ENCODE data around the gene AGBL1.

AGBL1 gene

DNA sequence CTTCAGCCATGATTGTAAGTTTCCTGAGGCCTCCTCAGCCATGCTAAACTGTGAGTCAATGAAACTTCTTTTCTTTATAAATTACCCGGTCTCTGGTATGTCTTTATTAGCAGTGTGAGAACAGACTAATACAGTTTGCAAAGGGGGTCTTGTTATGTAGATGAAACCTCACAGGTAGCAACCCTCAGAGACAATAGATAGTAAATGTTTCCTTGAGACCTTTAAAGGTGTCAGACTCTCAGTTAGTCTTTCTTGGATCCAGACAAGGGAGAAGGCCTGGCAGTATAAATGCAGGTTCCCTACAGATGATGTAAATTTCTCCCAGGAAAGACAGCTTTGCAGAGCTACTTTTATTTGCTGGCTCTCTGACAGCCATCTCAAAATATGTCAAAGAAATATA, 510.8 kb downstream of the AGBL1 start:
- DNase-seq (ENCODE audit: low read depth in 2 of 2): no peak

DNA sequence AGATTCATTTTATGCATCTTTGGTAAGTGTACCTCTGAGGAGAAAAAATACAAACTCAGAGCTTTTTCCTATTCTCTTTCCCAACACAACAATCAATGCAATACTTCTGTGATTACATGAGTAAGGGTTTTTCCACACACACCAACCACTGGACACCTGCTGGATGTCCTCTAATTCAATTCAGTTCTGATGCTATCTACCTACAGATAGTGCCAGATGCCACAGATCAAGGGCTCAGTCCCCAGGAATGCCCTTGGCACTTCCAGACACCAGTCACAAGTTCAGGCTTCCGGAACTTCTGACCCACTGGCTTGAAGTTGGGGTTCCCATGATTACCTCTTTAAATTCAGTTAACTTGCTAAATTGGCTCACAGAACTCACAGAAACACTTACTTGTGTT, 511.5 kb downstream of the AGBL1 start:
- no peak for DNase-seq (ENCODE audit: low read depth in 2 of 2)

DNA sequence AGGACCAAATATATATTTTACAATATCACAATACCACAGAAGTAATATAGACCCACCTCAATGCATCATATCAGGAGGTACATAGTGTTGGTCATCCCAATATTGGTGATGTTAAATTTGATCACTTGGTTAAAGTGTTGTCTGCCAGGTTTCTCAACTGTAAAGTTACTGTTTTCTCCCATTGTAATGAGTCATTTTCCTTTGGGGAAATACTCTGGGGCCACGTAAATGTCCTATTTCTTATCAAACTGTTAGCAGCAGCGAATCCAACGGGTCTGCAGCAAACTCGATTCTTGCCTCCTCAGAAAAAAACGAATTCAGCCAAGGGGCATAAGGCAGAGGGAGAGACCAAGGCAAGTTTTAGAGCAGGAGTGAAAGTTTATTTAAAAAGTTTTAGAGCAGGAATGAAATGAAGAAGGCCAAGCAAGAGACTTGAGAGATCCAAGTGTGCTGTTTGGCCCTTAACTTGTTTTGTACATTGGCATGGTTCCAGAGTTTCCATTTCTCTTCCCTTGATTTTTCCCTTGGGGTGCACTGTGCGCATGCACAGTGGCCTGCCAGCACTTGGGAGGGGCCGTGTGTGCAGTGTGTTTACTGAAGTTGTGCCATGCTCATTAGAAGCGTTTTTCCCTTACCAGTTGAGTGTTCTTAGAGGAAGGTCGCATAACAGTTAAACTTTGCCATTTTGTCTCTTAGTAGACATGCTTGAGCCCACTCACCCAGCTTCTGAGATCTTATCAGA, 512.5 kb downstream of the AGBL1 start:
- DNase-seq (ENCODE audit: low read depth in 2 of 2): no peak

DNA sequence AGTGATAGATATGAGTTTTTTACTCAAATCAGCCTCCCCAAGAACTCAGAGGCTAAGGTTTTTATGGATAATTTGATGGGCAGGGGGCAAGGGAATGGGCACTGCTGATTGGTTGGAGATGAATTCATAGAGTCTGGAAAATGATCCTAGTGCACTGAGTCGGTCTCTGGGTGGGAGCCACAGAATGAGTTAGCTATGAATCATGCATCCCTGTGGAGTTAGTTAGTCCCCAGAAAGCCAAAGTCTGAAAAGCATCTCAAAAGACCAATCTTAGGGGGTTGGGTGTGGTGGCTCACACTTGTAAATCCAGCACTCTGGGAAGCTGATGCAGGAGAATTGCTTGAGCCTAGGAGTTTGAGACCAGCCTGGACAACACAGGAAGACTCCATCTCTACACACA, 516.1 kb downstream of the AGBL1 start:
- no peak for DNase-seq (ENCODE audit: low read depth in 2 of 2)

DNA sequence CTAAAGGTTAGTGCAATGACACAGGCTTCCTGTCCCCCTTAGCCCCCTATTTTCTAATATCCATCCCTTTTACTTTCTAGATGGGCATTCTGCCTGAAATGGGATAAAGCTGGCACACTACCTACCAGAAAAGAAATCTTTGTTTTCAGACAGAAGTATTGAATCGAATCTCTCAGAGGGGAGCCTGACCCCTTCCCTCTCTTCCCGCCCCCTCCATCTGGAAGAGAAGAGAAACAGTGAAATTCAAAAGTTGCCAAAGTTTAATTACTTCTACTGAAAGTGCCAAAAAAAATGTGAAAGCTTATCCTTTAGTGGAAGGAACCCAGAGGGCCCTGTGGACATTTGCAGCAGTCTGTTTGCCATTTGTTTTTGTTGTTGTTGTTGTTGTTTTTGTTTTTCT, 523.8 kb downstream of the AGBL1 start:
- DNase-seq (ENCODE audit: low read depth in 2 of 2): no peak

DNA sequence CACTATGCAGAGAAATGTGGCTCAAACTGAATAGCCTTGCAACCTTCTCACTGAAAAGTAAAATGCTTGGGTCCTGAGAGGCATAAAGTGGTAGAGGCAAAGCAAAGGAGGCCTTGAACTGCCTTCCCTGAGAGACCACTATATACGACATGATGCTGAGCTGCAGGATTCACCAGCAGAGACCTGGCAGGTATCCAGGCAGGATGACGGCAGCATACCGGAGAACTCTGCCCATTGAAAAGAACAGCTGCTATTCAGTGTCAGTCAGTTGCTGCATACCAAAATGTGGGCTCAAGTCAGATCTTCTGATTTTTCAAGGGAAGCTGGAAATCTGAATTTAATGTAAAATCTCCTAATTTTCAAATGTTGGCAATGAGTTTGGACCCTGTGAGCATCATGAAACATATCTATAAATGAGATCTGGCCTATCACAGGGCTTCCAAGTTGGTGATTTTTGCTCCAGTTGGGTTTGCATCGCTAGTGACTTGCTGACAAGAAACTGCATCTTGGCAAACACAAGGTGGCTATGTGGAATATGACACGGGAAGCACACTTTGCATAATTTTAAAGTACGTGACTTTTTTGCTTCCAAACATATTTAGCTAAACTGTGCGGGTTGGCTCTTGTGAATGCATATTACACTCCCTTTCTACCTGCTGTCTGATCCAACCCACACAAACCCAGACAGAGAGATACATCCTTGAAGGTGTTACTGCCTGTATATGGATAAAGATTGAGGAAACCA, 529.0 kb downstream of the AGBL1 start:
- DNase-seq (ENCODE audit: low read depth in 2 of 2): no peak

DNA sequence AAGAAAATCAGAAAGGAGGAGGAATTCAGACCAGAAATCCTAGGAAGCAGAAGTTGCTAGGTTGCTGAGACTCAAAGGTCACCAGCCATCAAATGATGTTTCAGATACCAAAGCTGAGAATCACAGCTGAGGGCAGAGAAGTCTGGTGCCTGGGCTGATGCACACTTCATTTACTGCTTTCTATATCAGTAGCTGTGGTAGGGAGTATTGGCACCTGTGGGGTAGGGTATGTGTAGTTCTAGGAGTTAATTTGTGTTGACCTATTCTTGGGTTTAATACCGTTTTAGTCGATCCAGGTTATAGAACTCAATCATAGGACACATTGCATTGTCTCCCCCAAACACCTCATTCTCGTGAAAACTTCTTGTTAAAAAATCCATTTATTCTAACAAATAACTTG, 529.6 kb downstream of the AGBL1 start:
- DNase-seq (ENCODE audit: low read depth in 2 of 2): no peak

DNA sequence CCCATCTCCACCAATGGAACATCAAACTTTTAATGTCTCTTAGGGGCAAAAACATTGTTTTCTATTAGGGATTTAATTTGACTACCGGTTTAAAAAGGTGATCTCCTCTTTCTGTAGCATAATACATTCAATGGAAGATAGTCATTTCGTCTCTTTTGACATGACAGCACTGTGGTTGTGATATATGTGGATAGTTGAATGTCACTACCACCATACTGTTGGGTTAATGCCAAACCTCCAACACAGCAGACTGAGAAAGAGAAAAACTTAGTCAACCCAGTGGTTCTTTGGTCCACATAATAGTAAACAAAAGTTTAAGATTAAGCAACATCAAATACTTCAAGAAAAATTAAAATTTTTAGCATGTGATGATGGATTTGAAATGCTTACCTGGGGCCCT, 530.4 kb downstream of the AGBL1 start:
- no peak for DNase-seq (ENCODE audit: low read depth in 2 of 2)

DNA sequence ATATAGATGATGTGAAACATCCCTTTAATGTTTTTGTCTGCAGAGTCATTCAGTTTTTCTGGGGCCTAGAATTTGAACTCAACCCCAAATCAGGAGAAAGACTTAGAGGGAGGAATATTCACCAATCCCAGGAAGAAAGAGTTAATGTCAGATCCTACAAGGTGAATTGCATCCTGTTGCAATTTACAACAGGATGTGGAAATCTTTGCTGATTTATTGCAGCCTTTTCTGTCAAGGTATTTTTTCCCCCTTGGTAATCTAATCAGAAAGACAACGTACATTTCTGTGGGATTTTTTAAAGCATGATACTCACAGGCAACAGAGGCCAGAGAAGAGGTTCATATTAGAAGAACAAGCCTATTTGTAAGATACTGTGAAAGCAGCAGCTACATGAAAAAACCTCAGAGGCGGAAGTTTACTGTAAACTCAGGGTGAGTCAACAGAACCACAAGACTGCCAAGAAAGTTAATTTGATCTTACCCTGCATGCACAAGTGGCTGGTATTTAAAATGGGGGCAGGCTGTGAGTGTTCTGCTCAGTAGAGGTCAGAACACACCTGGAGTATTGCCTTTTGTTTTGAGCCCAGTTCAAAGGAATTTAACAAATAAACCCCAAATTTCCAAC, 531.9 kb downstream of the AGBL1 start:
- DNase-seq (ENCODE audit: low read depth in 2 of 2): peak in 1 of 2 donors; percentile 15

DNA sequence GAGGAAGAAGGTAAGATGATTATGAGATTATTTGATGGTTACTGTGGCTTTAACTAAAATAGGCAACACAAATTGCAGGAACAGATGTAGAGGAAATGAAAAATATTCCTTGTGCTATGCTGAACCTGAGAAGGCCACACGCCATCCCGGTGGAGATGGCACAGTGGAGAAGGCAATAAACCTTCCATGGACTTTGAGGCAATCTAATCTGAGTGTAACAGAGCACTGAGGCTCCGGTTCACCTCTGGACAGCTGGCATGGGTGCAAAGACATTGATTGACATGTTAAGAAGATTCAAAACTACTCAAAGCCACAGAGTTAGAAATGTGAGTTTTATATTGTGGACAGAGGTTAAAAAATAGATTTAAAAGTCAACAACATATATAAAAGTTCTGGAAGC, 535.7 kb downstream of the AGBL1 start:
- no peak for DNase-seq (ENCODE audit: low read depth in 2 of 2)

DNA sequence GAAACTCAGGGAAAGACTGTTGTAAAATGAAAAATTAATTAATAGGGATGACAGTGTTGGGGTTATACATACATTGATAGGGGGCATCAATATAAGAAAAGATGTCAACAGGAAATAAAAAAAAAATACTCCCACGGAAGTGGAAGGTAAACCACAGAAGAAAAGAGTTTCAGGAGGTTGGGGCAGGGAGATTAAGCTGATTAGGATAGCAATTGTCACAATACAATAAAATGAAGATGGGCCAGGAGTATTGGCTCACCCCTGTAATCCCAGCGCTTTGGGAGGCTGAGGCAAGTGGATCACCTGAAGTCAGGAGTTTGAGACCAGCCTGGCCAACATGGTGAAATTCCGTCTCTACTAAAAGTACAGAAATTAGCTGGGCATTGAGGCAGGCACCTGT, 536.1 kb downstream of the AGBL1 start:
- DNase-seq (ENCODE audit: low read depth in 2 of 2): no peak

DNA sequence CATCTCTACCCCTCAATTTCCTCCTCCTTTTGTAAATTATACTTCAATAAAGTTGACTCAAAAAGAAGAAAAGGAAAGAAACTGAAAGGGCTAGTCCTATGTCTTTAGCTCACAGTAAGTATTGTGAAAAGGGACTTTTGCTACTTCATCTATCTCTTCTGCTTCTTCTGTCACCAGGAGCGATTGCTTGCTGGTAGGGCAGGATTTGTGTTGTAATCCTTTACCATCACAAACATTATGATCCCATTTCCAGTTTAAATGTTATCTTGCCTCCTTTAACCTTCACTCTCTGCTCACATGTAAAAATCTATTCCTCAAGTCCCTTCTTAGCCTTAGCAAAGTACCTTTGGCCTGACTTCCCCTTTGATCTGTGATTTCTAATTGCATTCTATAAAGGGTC, 537.1 kb downstream of the AGBL1 start:
- no peak for DNase-seq (ENCODE audit: low read depth in 2 of 2)

DNA sequence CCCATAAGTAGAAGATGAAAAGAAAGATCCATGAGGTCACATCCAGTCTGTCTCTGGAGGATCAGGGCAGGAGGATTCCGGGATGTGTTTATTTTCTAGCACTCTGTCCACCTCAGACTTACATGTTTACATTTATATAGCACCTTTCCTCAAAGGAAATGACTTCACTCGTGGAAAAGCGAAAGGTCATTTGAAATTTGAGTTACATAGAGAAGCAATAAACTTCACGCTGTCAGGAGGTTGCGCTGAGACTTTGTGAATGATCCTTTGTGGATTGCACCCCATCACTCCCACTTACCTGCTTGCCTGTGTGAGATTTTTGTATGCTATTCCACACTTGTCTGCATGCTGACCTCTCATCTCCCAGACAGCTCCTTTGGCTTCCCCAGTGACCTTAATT, 540.5 kb downstream of the AGBL1 start:
- DNase-seq (ENCODE audit: low read depth in 2 of 2): no peak

DNA sequence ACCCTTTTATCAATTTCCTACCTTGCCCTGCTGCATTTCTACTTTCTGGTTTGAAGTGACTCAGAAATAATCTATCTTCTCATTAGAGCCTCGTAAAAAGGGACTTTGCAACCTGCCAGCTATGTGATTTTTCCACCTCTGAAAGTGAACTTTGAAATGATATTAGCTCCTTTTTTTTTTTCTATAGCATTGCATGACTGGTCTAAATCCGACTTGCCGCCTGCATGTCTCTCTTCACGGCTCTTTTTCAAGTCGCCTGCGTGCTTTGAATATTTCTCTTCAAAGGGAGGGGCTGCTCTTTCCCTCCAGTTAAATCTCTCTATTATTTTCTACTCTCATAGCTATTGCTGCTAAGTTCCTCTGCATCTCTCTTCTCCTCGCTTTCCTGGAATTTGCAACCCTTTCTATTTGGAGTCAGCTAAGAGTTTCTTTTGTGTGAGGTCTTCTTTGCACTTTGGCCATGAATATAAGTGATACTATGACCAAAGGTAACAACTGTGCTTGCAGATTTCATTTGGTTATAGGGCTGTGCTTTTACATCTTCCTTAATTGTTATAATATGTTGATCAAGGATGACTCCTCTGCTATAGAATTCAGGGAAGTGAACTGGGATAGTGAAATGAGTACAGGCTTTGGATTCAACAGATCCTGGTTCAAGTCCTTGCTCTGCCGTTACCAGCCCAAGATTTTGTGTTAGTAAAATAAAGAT, 541.1 kb downstream of the AGBL1 start:
- no peak for DNase-seq (ENCODE audit: low read depth in 2 of 2)

DNA sequence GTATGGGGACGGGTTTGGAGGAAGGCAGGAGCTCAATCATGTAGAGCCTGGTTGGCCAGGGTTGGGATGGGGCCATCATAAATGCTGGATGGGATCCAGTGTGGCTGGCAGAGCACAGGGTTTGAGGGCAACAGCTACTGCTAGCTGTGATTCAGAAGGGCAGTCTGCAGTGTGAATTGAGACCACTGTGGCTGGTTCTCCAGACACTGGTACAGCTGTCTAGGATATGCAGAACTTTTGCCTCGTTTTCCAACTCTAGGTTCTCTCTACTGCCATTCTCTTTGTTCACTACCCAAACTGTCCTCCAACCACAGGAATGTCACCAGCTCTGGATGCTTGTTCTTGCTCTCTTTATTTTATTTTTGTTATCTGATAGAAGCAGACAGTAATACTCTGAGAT, 543.6 kb downstream of the AGBL1 start:
- DNase-seq (ENCODE audit: low read depth in 2 of 2): no peak

DNA sequence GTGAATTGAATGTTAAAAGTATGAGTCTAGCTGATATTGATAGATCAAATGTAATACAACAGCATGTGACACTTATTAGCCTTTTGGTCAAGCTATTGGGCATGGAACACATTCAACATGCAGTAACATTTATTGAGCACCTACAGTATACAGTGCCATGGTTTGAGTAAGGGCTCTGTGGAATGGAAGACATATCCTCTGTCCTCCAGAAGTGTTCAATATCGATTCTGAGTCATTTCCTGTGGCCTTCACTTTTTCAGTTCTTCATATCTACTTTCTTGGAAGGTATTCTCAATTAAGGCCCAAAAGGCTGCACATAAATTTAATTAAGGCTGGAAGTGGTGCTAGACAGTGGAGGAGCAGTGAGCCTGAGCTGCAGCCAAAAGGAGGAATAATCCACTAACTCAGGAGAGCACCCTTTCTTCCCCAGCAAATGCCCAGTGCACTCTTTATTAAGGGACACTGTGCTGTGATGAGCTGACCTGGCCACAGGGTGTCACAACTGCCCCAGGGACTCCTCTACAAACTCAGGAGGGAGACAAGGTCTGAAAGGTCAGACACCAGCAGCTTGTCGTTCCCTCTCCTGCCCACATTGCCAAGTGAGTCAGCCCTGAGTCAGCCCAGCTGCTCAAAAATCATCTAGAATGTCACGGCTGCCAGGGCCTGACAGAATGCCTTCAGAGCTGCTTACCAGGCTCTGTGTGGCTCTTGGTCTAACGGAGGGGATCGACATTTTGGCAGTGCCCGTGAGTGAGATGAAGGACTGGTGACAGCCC, 544.8 kb downstream of the AGBL1 start:
- DNase-seq (ENCODE audit: low read depth in 2 of 2): peak; percentile 50 to 74

DNA sequence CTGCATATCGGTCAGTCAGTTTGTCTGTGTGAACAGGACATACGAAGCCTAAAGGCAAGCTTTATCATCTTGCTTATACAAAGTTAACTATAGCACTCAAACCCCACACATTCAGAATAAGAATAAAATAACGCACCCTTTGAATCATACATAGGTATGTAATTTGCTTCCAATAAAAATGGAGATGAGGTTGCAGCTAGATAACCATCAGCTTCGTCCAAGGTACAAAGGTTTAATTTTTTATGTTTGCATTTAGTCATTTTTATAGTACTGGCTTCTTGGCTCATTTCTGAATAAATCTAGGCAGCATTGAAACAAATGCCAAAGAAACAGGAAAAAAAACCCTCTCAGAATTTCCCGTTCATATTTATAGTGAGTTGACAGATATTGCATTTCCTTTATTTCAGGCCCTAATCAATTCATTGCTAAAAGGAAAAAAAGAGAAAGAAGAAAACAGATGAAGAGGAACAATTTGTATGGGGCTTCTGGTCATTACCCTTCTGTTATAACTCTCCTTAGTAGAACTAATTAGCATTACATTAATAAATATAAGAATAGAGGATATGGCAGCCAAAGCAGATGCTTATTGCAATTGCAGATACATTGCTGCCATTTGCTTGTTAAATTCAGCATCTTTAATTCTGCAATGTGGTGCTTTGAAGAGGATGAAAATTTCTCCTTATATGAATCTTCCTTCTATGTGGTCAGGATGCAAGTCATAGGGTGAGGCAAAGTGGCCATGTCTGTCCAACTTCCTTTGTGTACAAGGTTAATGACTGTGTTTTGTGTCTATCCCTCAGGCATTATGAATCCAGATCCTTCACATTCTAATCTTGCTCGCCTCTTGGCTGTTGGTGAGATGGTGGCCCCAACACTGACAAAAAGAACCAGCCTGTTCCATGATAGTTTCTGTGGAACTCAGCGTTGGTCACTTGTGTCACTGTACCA, 550.0 kb downstream of the AGBL1 start:
- DNase-seq (ENCODE audit: low read depth in 2 of 2): no peak

DNA sequence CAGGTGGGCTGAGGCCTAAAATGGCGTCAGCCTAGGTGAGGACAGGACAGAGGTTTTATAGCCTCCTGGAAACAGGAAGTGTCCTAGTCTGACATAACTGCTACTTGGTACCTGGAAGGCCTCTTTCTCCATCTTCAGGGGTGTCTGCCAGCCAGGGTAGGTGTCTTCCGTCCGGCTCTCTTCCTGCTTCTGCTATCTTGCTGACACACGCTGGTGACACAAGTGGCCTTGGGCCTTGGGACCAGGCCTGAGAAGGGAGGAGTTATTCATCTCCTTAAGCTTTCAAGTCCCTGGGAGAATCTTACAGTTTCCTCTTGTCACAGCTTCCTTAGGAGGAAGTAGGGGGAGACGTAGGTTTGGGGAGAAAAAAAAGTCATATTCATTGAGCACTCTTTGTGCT, 551.3 kb downstream of the AGBL1 start:
- no peak for DNase-seq (ENCODE audit: low read depth in 2 of 2)

DNA sequence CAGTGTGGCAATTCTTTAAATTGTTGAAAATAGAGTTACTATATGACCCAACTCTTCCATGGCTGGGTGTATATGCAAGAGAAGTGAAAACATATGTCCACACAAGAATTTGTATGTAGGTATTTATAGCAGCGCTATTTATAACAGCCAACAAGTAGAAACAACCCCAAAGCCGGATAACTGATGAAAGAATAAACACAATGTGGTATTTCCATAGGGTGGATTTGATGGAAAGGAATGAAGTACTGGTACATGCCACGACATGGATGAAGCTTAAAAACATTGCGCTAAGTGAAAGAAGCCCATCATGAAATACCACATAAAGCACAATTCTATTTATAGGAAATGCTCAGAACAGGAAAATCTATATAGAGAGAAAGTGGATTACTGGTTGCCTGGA, 554.5 kb downstream of the AGBL1 start:
- no peak for DNase-seq (ENCODE audit: low read depth in 2 of 2)

DNA sequence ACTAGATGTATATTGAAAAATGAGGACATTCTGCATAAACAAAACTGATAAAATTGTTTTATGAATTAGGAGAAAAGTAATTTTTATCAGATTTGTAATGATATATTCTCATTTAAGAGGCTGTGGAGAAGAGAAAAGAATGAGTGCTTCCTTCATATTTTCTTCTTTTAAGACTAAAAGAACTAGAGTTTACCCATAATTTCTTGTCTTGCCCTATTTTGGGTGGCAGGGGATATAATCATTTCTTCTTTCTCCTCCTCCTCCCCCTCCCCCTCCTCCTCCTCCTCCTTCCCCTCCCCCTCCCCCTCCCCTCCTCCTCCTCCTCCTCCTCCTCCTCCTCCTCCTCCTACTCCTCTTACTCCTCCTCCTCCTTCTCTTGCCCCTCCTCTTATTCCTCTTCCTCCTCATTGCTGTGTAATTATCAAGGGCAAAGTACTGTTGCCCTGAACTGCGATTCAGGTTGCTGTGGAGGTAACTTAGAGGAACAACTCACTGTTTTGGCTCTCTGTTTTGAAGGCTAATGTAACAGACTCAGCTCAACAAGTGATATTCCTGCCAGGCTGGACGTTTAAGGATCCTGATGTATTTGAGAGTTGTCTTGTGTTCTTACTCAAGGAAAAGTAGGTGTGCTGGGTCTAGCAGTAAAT, 555.4 kb downstream of the AGBL1 start:
- DNase-seq (ENCODE audit: low read depth in 2 of 2): no peak

Measured in stimulated activated CD8-positive, alpha-beta memory T cell treated with anti-CD3 and anti-CD28 coated beads, Interleukin-15, amount 100 ng/mL, for 4 hours (primary cell).